GM18502 (cell line): Measurements from ENCODE around the gene IDH1.
"Not testable (repeated sequence)": the region's sequence is repeated elsewhere in the genome, so short reads cannot be mapped to it uniquely, and the experiment has no call there.

Source experiments
- ATAC-seq: cut with Tn5 transposase; IDR thresholded peaks from one replicate; pipeline ENCODE4 v1.9.1; 2021; ENCODE audit warnings: mild to moderate bottlenecking; ENCODE audit not compliant: unreplicated experiment, poor library complexity

Gene IDH1

DNA sequence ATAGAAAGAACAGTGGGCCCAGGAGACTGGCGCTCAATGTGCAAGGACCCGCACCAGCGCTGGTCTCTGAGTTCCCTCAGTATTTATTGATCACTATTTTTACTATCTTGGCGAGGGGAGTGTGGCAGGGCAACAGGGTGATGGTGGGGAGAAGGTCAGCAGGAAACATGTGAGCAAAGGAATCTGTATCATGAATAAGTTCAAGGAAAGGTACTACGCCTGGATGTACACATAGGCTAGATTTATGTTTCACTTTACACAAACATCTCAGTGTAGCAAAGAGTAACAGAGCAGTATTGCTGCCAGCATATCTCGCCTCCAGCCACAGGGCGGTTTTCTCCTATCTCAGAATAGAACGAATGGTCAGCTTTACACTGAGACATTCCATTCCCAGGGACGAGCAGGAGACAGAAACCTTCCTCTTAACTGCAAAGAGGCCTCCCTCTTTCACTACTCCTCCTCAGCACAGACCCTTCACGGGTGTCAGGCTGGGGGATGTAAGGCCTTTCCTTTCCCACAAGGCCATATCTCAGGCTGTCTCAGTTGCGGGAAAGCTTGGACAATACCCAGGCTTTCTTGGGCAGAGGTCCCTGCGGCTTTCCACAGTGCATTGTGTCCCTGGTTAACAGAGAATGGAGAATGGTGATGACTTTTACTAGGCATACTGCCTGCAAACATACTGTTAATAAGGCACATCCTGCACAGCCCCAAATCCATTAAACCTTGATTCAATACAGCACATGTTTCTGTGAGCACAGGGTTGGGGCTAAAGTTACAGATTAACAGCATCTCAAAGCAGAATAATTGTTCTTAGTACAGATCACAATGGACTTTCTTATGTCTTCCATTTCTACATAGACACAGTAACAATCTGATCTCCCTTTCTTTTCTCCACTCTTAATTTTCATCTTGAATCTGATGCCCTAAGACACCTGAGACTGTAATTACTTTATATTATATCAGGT, 2.3 kb upstream of the IDH1 start:
- ATAC-seq: not testable (repeated sequence)

DNA sequence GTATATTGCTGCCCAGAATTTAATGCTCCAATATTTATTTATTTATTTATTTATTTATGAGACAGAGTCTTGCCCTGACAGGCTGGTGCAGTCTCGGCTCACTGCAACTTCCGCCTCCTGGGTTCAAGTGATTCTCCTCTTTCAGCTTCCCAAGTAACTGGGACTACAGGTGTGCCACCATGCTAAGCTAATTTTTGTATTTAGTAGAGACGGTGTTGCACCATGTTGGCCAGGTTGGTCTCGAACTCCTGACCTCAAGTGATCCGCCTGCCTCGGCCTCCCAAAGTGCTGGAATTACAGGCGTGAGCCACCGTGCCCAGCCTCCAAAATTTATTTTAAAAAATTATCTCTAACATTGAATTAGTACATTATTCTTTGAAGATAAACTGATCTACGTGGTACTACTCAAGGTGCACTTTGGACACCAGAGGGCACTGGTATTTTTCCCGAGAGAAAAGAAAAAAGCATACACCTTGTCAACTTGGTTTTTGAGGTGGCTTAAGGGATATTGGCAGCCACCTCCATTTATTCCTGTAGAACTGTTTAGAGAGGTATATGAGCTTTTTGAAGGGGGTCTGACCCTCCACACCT, 1.4 kb upstream of the IDH1 start:
- ATAC-seq: no peak

GRCh38 chr2:208255557-208256106, 761 bp upstream of the IDH1 start:
- peak; percentile 27 for ATAC-seq

DNA sequence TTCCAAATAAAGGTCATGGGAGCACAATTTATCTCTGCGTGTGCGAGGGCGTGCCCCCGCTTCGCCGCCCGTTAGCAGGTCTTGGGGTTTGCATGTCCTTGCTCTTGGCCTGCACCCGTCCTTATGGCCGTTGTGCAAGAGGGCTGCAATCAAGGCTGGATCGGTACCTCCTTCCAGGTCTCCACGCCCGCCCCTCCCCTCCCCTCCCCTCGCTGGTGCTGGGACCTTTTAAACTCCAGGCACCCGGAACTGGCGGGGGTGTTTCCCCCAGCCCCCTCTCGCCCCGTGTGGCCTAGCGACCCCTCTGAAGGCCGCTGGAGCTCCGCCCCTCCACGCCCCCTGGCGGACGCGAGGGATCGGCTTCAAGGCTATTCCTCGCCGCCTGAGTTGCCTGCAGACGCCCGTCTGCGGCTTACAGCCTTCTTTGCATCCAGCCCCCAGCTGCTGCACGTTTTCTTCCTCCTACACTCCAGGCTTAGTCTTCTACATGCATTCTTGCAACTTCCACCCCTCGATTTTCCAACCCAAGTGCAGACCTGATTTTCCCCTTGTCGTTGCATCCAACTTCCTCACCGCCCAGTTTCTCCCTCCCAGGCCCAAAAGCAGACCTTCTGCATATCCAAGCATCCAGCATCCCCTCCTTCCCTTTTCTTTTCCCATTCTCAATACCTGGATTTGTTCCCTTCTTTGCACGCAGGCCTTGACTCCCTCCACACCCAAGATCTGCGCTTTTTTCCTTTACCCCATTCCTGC, 577 bp downstream of the IDH1 start:
- peak; percentile 75 for ATAC-seq

DNA sequence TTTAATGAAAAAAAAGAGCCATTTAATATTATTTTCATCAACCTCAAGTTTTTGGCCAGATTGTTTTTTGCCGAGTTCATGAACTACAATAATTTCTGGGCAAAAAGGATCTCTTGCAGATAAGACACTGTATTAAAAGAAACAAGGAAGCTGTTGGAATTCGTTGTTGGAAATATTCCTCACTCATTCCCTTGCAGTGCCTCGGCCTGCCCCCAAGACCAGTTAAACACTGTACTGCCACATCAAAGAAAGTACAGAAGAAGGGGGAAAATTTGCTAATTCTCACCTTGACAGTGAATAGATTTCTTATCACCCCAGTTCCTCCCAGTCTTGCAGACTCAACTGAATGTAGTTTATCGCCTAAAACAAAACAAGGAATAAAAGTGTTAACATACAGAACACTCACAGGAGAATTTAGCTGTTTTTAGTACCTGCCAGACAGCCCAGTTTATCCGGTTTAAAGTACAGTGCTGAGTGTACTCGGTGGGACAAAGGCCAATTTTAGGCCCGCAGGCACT, 1.2 kb downstream of the IDH1 start:
- no peak for ATAC-seq

GRCh38 chr2:208252716-208253492, 2.0 kb downstream of the IDH1 start:
- no peak for ATAC-seq

- ATAC-seq: no peak
These were observed 3.8 kb downstream of the IDH1 start for GRCh38 chr2:208251098-208251497.

DNA sequence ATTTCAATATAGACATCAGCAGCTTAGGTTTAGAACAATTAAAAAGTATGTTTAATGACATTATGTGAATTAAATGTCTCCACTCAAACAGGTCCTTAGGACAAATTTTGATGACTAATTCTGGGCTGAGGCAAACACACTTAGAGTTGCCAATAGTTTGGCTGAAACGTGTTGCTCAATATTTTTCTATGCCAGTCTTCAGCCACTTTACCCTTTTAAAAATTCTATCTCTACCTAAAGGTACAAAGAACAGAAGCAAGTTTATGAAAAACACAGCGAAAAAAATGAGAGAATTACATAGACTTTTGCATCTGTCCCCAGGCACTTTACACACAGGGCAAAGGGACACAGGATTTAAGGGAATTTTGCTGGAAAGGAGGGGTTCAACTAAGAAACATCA, 4.5 kb downstream of the IDH1 start:
- no peak for ATAC-seq

- ATAC-seq: no peak
These were observed 5.6 kb downstream of the IDH1 start for GRCh38 chr2:208249296-208249695.

DNA sequence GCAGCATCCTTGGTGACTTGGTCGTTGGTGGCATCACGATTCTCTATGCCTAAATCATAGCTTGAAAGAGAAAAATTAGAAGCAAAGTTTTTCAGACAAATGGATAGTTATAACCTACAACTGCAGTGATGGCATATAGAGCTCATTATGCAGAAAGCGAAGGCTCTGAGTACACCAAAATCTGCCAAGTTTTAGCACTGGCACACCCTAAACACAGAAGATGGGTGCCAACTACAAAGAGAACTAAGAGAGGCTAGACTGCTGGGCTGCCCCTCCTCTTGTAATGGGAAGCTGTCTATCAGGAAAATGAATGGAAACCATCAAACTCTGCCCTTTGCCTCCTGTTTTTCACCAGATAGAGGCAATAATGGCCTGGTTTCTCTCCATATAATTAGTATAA, 6.3 kb downstream of the IDH1 start:
- ATAC-seq: no peak

DNA sequence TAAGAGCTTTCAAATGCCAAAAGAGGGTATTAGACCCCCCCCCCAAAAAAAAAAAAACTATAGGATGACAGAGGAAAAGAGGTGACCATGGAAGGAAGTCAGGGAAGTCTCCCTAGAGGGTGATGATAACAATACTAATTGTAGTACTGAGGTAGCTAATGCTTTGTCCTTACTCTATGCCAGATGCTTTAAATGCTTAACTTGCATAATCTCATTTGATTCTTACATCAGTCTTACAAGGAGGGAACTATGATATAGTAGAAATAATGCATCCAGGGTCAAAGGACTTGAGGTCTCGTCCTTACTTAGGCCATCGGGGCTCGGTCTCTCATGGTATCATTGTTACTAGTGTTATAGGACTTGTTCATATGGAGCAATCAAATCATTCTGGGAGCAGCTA, 9.1 kb downstream of the IDH1 start:
- no peak for ATAC-seq

GRCh38 chr2:208244422-208244821, 10.4 kb downstream of the IDH1 start:
- ATAC-seq: no peak

DNA sequence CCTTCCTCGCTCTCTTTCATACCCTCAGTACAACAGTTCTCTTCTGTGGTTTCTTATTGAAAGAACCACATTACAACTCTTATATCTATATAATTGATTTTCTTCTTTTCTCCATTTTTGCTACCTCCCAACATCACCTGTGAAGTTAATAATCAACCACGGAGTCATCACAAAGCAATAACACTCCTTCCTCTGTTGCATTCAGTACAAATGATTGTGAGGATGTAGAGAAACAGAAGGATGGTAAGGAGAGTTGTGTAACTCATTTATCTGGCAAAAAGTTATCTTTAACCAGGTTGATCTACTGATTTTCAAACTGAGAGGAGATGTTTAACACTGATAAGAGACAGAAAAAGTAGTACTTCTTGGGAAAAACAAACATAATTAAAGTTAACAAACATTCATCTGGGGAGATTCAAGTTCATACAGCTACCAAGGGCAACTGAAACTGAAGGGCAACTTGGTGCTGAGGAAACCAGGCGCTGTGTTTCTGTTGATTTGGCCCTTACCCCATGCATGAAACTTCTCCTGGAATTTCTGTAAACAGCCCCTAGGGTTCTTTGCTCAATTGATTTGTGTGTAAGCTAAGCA, 14.2 kb downstream of the IDH1 start:
- no peak for ATAC-seq

DNA sequence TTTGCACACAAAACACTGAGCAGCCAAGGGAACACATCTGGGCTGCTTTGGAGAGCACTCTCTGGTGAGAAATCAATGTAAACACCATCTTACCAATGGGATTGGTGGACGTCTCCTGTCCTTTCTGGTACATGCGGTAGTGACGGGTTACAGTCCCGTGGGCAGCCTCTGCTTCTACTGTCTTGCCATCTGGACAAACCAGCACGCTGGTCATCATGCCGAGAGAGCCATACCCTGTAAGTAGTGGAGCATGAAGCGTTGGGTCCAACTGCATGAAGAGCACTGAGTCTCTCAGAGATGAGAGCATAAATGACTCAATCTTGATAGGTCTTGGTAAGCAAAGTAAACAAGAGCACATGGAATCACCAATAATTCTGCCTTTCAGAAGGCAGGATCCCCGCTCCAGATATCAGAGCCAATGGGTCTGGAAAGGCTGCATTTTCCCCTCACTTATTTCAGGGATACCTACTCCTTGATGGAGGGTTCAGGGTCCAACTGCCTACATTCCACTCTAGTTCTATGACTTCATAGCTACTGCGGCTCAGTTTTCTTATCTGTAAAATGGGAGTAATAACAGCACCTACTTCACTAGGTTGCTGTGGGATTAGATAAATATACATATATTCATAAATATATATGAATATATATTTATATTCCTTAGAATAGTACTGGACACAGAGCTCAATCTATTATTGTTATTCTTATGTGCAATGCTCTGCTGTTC, 14.9 kb downstream of the IDH1 start:
- no peak for ATAC-seq

GRCh38 chr2:208235860-208236259, 19.0 kb downstream of the IDH1 start:
- ATAC-seq: no peak

DNA sequence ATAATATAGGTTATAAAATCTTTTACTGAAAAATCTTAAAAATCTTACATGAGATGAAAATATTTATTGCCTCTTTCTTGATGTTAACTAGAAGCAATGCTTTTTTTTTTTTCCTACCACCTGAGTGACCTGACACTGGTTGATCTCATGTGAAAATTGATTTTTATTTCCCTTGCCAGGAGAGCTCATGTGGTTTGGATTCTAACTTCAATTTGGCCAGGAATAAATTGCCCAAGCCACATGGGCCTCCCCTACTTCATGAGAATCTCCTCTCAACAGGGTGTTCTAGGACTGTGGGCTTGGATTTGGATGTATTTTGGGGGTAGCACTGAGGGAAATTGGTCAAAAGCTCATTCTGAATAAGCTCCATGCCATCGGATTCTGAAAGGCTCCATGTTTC, 20.1 kb downstream of the IDH1 start:
- no peak for ATAC-seq

DNA sequence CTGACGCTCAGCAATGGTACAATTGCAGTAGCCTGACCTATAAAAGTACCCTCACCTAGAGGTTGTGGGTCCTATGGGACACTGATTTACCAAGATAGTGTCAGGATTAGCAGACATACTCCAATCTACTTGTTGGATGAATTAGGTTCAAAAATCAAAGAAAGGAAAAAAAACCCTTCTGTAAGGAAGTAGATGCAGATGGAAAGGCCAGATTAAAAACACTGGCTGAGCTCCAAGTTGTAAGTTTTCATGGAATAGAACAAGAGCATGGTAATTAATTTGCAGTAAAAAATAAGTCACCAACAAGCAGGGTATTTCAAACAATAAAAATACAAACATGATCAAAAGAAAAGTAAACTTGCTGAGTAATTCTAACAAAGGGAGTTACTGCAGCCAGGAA, 26.4 kb downstream of the IDH1 start:
- ATAC-seq: no peak

GRCh38 chr2:208227581-208228232, 27.2 kb downstream of the IDH1 start:
- no peak for ATAC-seq
